Endothelial cell of umbilical vein (primary cell): Measurements from ENCODE around the gene CARD6.

Experiments used
- CTCF ChIP-seq, 2 donors: IDR thresholded peaks; 1 replicate in 1 of 2; 2 replicates in 1 of 2; pipeline ENCODE4 v1.5.1; 2011; ENCODE audit warnings: low read length in 2 of 2, mild to moderate bottlenecking in 2 of 2, moderate library complexity in 2 of 2, control low read depth in 1 of 2, inconsistent platforms in 1 of 2, low read depth in 1 of 2; ENCODE audit not compliant: insufficient read depth in 1 of 2; ENCODE audit errors: extremely low read depth in 1 of 2
- EZH2 ChIP-seq: IDR thresholded peaks from 2 replicates; pipeline ENCODE4 v1.6.1; 2012; ENCODE audit warnings: borderline replicate concordance, low read depth, mild to moderate bottlenecking, moderate library complexity, low read length, inconsistent platforms; ENCODE audit not compliant: severe bottlenecking
- MAX ChIP-seq: IDR thresholded peaks from 2 replicates; pipeline ENCODE4 v1.6.1; 2011; ENCODE audit not compliant: insufficient read depth, insufficient read length
- POLR2A ChIP-seq: IDR thresholded peaks from 2 replicates; pipeline ENCODE4 v1.6.1; 2012; ENCODE audit warnings: low read depth, mild to moderate bottlenecking, control low read depth, low read length

- no peak for TF ChIP-seq CTCF (IDR thresholded peaks at IDR 0.05; ENCODE audit: extremely low read depth in 1 of 2, insufficient read depth in 1 of 2, low read depth in 1 of 2, low read length in 2 of 2)
- TF ChIP-seq POLR2A: no peak
- TF ChIP-seq EZH2: no peak
- no peak for TF ChIP-seq MAX
These were observed 38.2 kb downstream of the CARD6 start for GRCh38 chr5:40879163-40879942.
